ENCODE measurements around the gene ELN. TPM values are rescaled to one million over a fixed set of nuclear protein-coding genes. Genes with fewer than 3 reads are reported as not detected.

Gene ELN
- total RNA-seq, 4 donors from 2014 or later, result 5.3 to 14.8 (median 6.9) TPM

DNA sequence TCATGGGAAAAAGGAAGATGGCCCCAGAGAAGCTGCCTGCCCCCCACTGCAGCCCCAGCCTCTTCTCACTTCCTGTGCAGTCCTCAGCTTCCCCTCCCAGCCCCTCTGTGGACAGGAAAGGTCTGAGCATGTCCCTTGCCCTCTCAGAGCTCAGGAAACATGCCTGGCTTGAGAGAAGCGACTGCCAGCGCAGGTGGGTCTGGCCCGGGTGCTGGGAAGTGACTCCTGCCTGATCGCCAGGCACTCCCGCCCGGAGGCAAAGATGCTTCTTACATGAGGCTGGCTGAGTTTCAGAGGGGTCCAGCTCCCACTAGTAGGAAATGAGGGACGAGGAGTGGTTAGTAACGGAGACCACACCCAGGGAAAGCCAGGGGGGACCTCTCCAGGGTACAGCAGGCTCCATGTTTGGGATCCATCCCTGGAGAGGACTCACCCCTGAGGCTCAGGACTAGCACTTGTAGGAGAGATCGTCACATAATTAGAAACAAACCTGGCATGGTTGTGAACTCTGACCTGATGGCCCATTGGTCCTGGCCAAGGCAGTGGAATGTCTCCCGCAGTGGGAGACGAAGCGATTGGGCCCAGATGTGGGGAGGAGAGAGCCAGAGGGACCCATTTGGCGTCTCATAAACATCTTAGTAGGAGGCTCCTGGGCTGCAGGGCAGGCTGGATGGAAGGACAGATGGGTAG is 12.3 kb downstream of the ELN start:
- no peak for DNase-seq
- intact Hi-C loops (cut with DNase I; ENCODE audit: low total_unique reads), result no loop called here
- in situ Hi-C loops (cut with MboI; ENCODE audit: low sequenced_read_pairs in 4 of 4), result no loop called here
- ATAC-seq, result no peak
- Histone ChIP-seq H3K4me1 (peaks cover 22 to 28% of the 10 kb centered on the region in 2 donors), H3K27me3 (no peaks in the 10 kb centered on the region), H3K9me3 (no peaks in the 10 kb centered on the region), H3K36me3 (no peaks in the 10 kb centered on the region), H3K27ac (peak overlapping the region; percentile 77 to 84 (median 82)), H3K4me3 (no peak overlapping the region)
- TF ChIP-seq, protein P1, sequence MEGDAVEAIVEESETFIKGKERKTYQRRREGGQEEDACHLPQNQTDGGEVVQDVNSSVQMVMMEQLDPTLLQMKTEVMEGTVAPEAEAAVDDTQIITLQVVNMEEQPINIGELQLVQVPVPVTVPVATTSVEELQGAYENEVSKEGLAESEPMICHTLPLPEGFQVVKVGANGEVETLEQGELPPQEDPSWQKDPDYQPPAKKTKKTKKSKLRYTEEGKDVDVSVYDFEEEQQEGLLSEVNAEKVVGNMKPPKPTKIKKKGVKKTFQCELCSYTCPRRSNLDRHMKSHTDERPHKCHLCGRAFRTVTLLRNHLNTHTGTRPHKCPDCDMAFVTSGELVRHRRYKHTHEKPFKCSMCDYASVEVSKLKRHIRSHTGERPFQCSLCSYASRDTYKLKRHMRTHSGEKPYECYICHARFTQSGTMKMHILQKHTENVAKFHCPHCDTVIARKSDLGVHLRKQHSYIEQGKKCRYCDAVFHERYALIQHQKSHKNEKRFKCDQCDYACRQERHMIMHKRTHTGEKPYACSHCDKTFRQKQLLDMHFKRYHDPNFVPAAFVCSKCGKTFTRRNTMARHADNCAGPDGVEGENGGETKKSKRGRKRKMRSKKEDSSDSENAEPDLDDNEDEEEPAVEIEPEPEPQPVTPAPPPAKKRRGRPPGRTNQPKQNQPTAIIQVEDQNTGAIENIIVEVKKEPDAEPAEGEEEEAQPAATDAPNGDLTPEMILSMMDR (IDR thresholded peaks at IDR 0.05 in 4 of 5, conservative IDR thresholded peaks at IDR 0.05 in 1 of 5), result no peak
- no peak for TF ChIP-seq POLR2A (IDR thresholded peaks at IDR 0.05)

DNA sequence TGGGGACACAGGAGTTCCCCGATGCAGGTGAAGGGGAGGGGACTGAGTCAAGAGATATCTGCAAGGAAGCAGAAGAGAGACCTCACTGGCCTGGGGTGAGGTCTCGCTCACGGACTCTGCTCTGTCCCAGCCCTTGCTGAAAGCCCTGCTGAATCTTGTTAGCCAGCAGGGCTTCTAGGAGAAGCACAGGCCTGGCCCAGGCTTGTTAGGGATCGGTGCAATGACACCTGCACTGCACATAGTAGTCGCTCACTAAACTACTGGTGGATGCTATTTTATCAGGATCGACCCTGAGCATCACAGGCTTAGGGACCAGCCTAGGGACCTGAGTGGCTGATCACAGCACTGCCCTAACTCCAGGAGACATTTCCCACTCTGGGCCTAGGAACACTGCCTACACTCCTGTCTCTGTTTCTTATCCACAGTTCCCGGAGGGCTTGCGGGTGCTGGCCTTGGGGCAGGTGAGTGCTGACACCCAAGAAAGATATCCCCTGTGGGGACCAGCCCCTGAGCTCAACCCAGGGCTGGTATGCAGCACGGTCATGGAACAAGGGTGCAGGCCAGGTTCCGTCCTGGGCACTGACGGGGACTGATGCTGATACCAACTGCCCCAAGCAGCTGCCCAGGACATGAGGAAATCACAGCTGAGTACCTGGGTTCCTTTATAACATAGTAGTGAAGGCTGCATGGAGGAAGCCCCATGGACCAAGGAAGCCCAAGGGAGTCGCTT is 13.0 kb downstream of the ELN start:
- no peak for TF ChIP-seq POLR2A (IDR thresholded peaks at IDR 0.05)
- TF ChIP-seq, protein P1 (IDR thresholded peaks at IDR 0.05 in 4 of 5, conservative IDR thresholded peaks at IDR 0.05 in 1 of 5), result no peak
- peak overlapping the region in 2 of 4 donors; percentile 84 for H3K27ac ChIP-seq
- in situ Hi-C loops (cut with MboI; ENCODE audit: low sequenced_read_pairs in 4 of 4) (no loop called here), intact Hi-C loops (cut with DNase I; ENCODE audit: low total_unique reads) (no loop called here)
- DNase-seq (no peak), ATAC-seq (no peak)
- H3K36me3 ChIP-seq, result no peaks in the 10 kb centered on the region
- no peaks in the 10 kb centered on the region for H3K9me3 ChIP-seq
- H3K4me1 ChIP-seq, result peaks cover 22 to 28% of the 10 kb centered on the region in 2 donors
- no peak overlapping the region for H3K4me3 ChIP-seq
- H3K27me3 ChIP-seq, result no peaks in the 10 kb centered on the region

GRCh38 chr7:74042746-74043522 is 15.0 kb downstream of the ELN start:
- intact Hi-C loops (cut with DNase I; ENCODE audit: low total_unique reads), result no loop called here
- H3K4me1 ChIP-seq, result peaks cover 21 to 23% of the 10 kb centered on the region in 2 donors
- no peaks in the 10 kb centered on the region for H3K36me3 ChIP-seq
- DNase-seq (no peak), ATAC-seq (no peak)
- TF ChIP-seq, protein P1 (IDR thresholded peaks at IDR 0.05 in 4 of 5, conservative IDR thresholded peaks at IDR 0.05 in 1 of 5), result no peak
- TF ChIP-seq POLR2A (IDR thresholded peaks at IDR 0.05), result no peak
- H3K9me3 ChIP-seq, result no peaks in the 10 kb centered on the region
- H3K27ac ChIP-seq, result no peak overlapping the region
- in situ Hi-C loops (cut with MboI; ENCODE audit: low sequenced_read_pairs in 4 of 4), result no loop called here
- H3K27me3 ChIP-seq, result no peaks in the 10 kb centered on the region
- no peak overlapping the region for H3K4me3 ChIP-seq

DNA sequence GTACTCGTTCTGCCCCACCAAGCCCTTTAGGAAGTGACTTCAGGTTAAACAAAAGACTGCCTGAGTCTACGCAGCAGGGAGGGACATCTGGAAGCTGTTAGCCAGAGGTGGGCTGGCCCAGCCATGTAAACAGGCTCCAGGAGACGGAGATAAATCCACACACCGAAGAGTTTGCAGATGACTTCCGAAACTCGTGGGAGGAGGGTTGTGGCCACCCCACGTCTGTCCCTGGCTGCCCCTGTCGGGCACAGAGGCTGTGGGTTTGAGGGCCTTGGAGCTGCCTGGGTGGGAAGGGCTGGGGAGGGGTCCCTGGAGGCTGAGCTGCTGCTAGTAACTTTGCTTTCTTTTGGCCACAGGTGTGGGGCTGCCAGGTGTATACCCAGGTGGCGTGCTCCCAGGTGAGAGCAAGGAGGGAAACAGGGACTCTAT is 15.6 kb downstream of the ELN start:
- TF ChIP-seq, protein P1 (IDR thresholded peaks at IDR 0.05 in 4 of 5, conservative IDR thresholded peaks at IDR 0.05 in 1 of 5), result no peak
- no peak for TF ChIP-seq POLR2A (IDR thresholded peaks at IDR 0.05)
- in situ Hi-C loops (cut with MboI; ENCODE audit: low sequenced_read_pairs in 4 of 4), result no loop called here
- Histone ChIP-seq H3K9me3 (no peaks in the 10 kb centered on the region), H3K36me3 (no peaks in the 10 kb centered on the region), H3K27me3 (no peaks in the 10 kb centered on the region), H3K27ac (no peak overlapping the region), H3K4me1 (peaks cover 16 to 17% of the 10 kb centered on the region in 2 donors), H3K4me3 (no peak overlapping the region)
- intact Hi-C loops (cut with DNase I; ENCODE audit: low total_unique reads), result no loop called here
- ATAC-seq, result no peak
- DNase-seq, result no peak
